Neural cell (in vitro differentiated cells): ENCODE results near the gene TUBA1A. TPM values are rescaled to one million over a fixed set of nuclear protein-coding genes. Genes with fewer than 3 reads are reported as not detected.
"Not testable (repeated sequence)": the region's sequence is repeated elsewhere in the genome, so short reads cannot be mapped to it uniquely, and the experiment has no call there.

Experiments used
- H2AFZ ChIP-seq: fragments of 200-600, 300-800 bp; sonication (generic), shearing (Covaris generic); 2 replicates; pipeline ENCODE4 v1.6.0; 2014; ENCODE audit warnings: low read depth, mild to moderate bottlenecking, antibody characterized with exemption, low read length, moderate library complexity
- H3F3A ChIP-seq: fragments of 200-600 bp; shearing (Covaris generic); 2 replicates; pipeline ENCODE4 v1.6.1; 2016; ENCODE audit warnings: mild to moderate bottlenecking, moderate library complexity, mixed read lengths, antibody characterized with exemption, low read length; ENCODE audit not compliant: insufficient read depth, poor library complexity, severe bottlenecking
- H3K27ac ChIP-seq: fragments of 200-600, 300-800 bp; sonication (generic), shearing (Covaris generic); 2 replicates; pipeline ENCODE4 v1.5.1; 2014; ENCODE audit warnings: mild to moderate bottlenecking, low read length, moderate library complexity
- H3K27me3 ChIP-seq: fragments of 300-800, 200-600 bp; sonication (generic), shearing (Covaris generic); 2 replicates; pipeline ENCODE4 v1.6.0; 2014; ENCODE audit warnings: mild to moderate bottlenecking, low read depth, low read length, moderate library complexity; ENCODE audit not compliant: insufficient read depth
- H3K36me3 ChIP-seq: fragments of 300-800, 200-600 bp; sonication (generic), shearing (Covaris generic); 2 replicates; pipeline ENCODE4 v1.5.1; 2014; ENCODE audit warnings: mild to moderate bottlenecking, antibody characterized with exemption, low read length, moderate library complexity; ENCODE audit not compliant: insufficient read depth
- H3K4me2 ChIP-seq: fragments of 300-800, 200-600 bp; sonication (generic), shearing (Covaris generic); 2 replicates; pipeline ENCODE4 v1.6.0; 2014; ENCODE audit warnings: mild to moderate bottlenecking, low read length
- H3K4me3 ChIP-seq: fragments of 300-800, 200-600 bp; sonication (generic), shearing (Covaris generic); 2 replicates; pipeline ENCODE4 v1.5.1; 2014; ENCODE audit warnings: mild to moderate bottlenecking, low read length, moderate library complexity
- H3K79me2 ChIP-seq: fragments of 200-600 bp; shearing (Covaris generic); replicated peaks from 2 replicates; pipeline ENCODE4 v1.6.0; 2014; ENCODE audit warnings: mild to moderate bottlenecking, low read length, moderate library complexity; ENCODE audit not compliant: insufficient read depth
- H3K9ac ChIP-seq: fragments of 300-800, 200-600 bp; sonication (generic), shearing (Covaris generic); 2 replicates; pipeline ENCODE4 v1.6.1; 2016; ENCODE audit warnings: mild to moderate bottlenecking, low read length, mixed read lengths
- H3K9me2 ChIP-seq: fragments of 200-600 bp; shearing (Covaris generic); 2 replicates; pipeline ENCODE4 v1.6.1; 2016; ENCODE audit warnings: mild to moderate bottlenecking, low read length, mixed read lengths; ENCODE audit not compliant: insufficient read depth
- H3K9me3 ChIP-seq: fragments of 200-600, 300-800 bp; sonication (generic), shearing (Covaris generic); 2 replicates; pipeline ENCODE4 v1.6.1; 2016; ENCODE audit warnings: mild to moderate bottlenecking, mixed run types, low read length, moderate library complexity, mixed read lengths
- H4K20me1 ChIP-seq: fragments of 200-600 bp; shearing (Covaris generic); 2 replicates; pipeline ENCODE4 v1.6.1; 2016; ENCODE audit warnings: mild to moderate bottlenecking, mixed run types; ENCODE audit not compliant: insufficient read depth
- EP300 ChIP-seq: fragments of 450-650 bp; conservative IDR thresholded peaks from 2 replicates; pipeline ENCODE4 v1.6.1; 2014; ENCODE audit warnings: antibody characterized with exemption, mild to moderate bottlenecking, moderate library complexity; ENCODE audit not compliant: poor library complexity, severe bottlenecking
- EZH2 ChIP-seq: fragments of 200-600, 300-800 bp; shearing (Covaris generic), sonication (generic); IDR thresholded peaks from 2 replicates; pipeline ENCODE4 v1.6.1; 2014; ENCODE audit warnings: antibody characterized with exemption, low read length, borderline replicate concordance, mild to moderate bottlenecking; ENCODE audit not compliant: insufficient read depth, poor library complexity, severe bottlenecking
- MXI1 ChIP-seq: fragments of 450-650 bp; conservative IDR thresholded peaks from 2 replicates; pipeline ENCODE4 v1.6.1; 2014; ENCODE audit warnings: antibody characterized with exemption, mild to moderate bottlenecking; ENCODE audit not compliant: poor library complexity, severe bottlenecking
- POLR2AphosphoS5 ChIP-seq: IDR thresholded peaks from 2 replicates; pipeline ENCODE4 v1.6.1; 2012
- TAF1 ChIP-seq: IDR thresholded peaks from 2 replicates; pipeline ENCODE4 v1.6.1; 2012; ENCODE audit warnings: low read depth
- polyA plus RNA-seq: library from polyadenylated mRNA; depleted of rRNA; stranded (reverse); fragments of >200 nt; gene quantifications from 2 replicates; pipeline ENCODE4 v1.2.3, GENCODE V29; 2014
- TF ChIP-seq, protein P1 (sequence below): IDR thresholded peaks from 2 replicates; pipeline ENCODE4 v1.6.1; 2012; ENCODE audit warnings: borderline replicate concordance
- TF ChIP-seq, protein P2 (sequence below): fragments of 450-650 bp; IDR thresholded peaks from 2 replicates; pipeline ENCODE4 v1.5.1; 2014; ENCODE audit warnings: antibody characterized with exemption, mild to moderate bottlenecking, moderate library complexity; ENCODE audit not compliant: poor library complexity, severe bottlenecking

Gene TUBA1A
- polyA plus RNA-seq, 1 donor from 2014 or later = 14,333 TPM

DNA sequence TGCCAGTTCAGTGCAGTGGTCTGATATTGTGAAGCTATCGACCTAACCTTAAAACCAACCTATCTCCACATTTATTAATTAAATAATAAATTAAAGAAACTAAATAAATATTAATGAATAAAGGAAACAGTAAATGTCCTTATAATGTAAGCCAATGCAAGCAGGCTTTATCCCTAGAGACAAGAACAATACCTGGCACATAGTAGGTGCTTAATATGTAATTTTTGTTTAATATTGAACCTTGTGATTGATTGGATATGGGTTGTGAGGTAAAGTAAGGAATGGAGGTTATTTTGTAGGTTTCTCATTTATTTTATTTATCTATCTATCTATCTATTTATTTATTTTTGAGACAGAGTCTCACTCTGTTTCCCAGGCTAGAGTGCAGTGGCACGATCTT is 49.9 kb downstream of the TUBA1A start:
- H3K4me3 ChIP-seq = no peak overlapping the region
- H3K9me2 ChIP-seq = no peaks in the 10 kb centered on the region
- no peaks in the 10 kb centered on the region for H4K20me1 ChIP-seq
- no peaks in the 10 kb centered on the region for H3F3A ChIP-seq
- H3K4me2 ChIP-seq = no peak overlapping the region
- H2AFZ ChIP-seq = no peak overlapping the region
- H3K27me3 ChIP-seq = no peaks in the 10 kb centered on the region
- H3K9me3 ChIP-seq = no peaks in the 10 kb centered on the region
- H3K36me3 ChIP-seq = no peaks in the 10 kb centered on the region
- H3K27ac ChIP-seq = no peak overlapping the region
- TF ChIP-seq POLR2AphosphoS5 (no peak), EP300 (no peak)
- TF ChIP-seq, protein P1, sequence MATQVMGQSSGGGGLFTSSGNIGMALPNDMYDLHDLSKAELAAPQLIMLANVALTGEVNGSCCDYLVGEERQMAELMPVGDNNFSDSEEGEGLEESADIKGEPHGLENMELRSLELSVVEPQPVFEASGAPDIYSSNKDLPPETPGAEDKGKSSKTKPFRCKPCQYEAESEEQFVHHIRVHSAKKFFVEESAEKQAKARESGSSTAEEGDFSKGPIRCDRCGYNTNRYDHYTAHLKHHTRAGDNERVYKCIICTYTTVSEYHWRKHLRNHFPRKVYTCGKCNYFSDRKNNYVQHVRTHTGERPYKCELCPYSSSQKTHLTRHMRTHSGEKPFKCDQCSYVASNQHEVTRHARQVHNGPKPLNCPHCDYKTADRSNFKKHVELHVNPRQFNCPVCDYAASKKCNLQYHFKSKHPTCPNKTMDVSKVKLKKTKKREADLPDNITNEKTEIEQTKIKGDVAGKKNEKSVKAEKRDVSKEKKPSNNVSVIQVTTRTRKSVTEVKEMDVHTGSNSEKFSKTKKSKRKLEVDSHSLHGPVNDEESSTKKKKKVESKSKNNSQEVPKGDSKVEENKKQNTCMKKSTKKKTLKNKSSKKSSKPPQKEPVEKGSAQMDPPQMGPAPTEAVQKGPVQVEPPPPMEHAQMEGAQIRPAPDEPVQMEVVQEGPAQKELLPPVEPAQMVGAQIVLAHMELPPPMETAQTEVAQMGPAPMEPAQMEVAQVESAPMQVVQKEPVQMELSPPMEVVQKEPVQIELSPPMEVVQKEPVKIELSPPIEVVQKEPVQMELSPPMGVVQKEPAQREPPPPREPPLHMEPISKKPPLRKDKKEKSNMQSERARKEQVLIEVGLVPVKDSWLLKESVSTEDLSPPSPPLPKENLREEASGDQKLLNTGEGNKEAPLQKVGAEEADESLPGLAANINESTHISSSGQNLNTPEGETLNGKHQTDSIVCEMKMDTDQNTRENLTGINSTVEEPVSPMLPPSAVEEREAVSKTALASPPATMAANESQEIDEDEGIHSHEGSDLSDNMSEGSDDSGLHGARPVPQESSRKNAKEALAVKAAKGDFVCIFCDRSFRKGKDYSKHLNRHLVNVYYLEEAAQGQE = no peak
- H3K9ac ChIP-seq = no peak overlapping the region
- H3K79me2 ChIP-seq = no peaks in the 10 kb centered on the region

DNA sequence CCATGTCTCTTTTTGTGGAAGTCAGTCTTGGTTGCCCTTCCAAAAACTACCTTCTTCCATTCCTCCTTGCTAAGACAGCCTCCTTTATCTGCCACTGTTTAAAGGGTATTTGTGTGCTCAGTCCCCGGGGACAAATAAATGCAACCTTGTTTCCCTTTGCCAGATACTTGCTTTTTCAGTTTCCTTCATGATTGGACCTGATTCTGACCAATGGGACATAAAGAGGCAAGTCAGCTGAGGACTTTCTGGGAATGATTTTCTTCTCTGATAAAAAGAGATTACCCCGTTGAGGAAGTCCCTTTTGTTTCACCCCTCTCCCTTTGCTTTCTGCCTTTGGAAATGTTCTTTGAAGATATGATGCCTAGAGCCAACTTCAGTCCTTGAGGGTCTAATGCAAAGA is 50.3 kb downstream of the TUBA1A start:
- Histone ChIP-seq H4K20me1 (no peaks in the 10 kb centered on the region), H3K9ac (no peak overlapping the region), H3K9me3 (no peaks in the 10 kb centered on the region), H3K9me2 (no peaks in the 10 kb centered on the region), H3K27me3 (no peaks in the 10 kb centered on the region), H3K27ac (no peak overlapping the region), H2AFZ (no peak overlapping the region), H3K36me3 (no peaks in the 10 kb centered on the region), H3K4me3 (no peak overlapping the region), H3K79me2 (no peaks in the 10 kb centered on the region), H3F3A (no peaks in the 10 kb centered on the region), H3K4me2 (no peak overlapping the region)
- TF ChIP-seq, protein P2, sequence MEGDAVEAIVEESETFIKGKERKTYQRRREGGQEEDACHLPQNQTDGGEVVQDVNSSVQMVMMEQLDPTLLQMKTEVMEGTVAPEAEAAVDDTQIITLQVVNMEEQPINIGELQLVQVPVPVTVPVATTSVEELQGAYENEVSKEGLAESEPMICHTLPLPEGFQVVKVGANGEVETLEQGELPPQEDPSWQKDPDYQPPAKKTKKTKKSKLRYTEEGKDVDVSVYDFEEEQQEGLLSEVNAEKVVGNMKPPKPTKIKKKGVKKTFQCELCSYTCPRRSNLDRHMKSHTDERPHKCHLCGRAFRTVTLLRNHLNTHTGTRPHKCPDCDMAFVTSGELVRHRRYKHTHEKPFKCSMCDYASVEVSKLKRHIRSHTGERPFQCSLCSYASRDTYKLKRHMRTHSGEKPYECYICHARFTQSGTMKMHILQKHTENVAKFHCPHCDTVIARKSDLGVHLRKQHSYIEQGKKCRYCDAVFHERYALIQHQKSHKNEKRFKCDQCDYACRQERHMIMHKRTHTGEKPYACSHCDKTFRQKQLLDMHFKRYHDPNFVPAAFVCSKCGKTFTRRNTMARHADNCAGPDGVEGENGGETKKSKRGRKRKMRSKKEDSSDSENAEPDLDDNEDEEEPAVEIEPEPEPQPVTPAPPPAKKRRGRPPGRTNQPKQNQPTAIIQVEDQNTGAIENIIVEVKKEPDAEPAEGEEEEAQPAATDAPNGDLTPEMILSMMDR = no peak
- no peak for TF ChIP-seq MXI1

DNA sequence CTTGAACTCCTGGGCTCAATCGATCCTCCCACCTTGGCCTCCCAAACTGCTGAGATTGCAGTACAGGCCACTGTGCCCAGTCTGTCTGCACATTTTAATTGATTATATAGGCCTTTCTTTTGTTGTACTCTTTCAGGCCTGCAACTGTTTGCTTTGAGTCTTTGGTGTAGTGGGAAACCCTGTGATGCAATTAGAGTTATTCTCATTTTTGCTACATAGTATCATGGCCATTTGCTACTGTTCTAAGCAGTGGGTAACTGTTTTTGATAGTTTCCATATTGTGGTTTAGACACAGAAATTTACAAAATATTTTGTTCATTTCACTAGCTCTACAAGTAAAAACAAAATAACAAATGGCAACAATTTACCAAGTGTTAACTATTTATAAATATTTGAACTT is 51.4 kb downstream of the TUBA1A start:
- Histone ChIP-seq H4K20me1 (no peaks in the 10 kb centered on the region), H3K27me3 (no peaks in the 10 kb centered on the region), H3F3A (no peaks in the 10 kb centered on the region), H3K9me3 (no peaks in the 10 kb centered on the region), H3K9me2 (no peaks in the 10 kb centered on the region), H3K4me3 (no peak overlapping the region), H3K9ac (no peak overlapping the region), H3K4me2 (no peak overlapping the region), H2AFZ (no peak overlapping the region), H3K27ac (no peak overlapping the region), H3K36me3 (no peaks in the 10 kb centered on the region), H3K79me2 (peaks cover 8% of the 10 kb centered on the region)
- TF ChIP-seq EZH2 (no peak), TAF1 (no peak)

DNA sequence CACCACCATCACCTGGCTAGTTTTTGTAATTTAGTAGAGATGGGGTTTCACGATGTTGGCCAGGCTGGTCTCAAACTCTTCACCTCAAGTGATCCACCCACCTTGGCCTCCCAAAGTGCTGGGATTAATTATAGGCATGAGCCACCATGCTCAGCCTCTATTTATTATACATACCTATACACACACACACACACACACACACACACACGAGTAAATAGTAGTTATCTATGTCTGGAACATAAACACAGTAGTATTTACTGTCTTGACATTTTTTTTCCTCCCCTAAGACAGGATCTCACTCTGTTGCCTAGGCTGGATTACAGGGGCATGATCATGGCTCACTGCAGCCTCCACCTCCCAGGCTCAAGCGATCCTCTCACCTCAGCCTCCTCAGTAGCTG is 51.9 kb downstream of the TUBA1A start:
- not testable (repeated sequence) for H3K9me3 ChIP-seq, H3F3A ChIP-seq, H3K27me3 ChIP-seq, H3K27ac ChIP-seq, H3K36me3 ChIP-seq, H2AFZ ChIP-seq, H4K20me1 ChIP-seq, H3K4me2 ChIP-seq, H3K9ac ChIP-seq, H3K4me3 ChIP-seq, H3K9me2 ChIP-seq
- peaks cover 11% of the 10 kb centered on the region for H3K79me2 ChIP-seq
